Stimulated activated CD8-positive, alpha-beta memory T cell treated with anti-CD3 and anti-CD28 coated beads, Interleukin-15, amount 100 ng/mL, for 24 hours (primary cell): ENCODE results near the gene NOC4L.

ENCODE experiments used
- DNase-seq: peaks from one replicate; pipeline ENCODE4 v3.0.0-alpha.2; 2020; ENCODE audit warnings: low read depth

The NOC4L gene

GRCh38 chr12:132197581-132198354 is 53.5 kb downstream of the NOC4L start:
- DNase-seq: no peak

- DNase-seq: no peak
Observed at GRCh38 chr12:132199101-132199500, 54.8 kb downstream of the NOC4L start.

GRCh38 chr12:132199526-132200319 is 55.5 kb downstream of the NOC4L start:
- no peak for DNase-seq

- DNase-seq: no peak
Observed at GRCh38 chr12:132200800-132201199, 56.5 kb downstream of the NOC4L start.

GRCh38 chr12:132201391-132202120 is 57.3 kb downstream of the NOC4L start:
- no peak for DNase-seq
